Smooth muscle cell (in vitro differentiated cells): Measurements from ENCODE around the gene ZNF862. TPM values are rescaled to one million over a fixed set of nuclear protein-coding genes. Genes with fewer than 3 reads are reported as not detected.

Experiments used
- DNase-seq: peaks from one replicate; lab custom pipeline; 2025; ENCODE audit not compliant: unreplicated experiment; lab: John Stamatoyannopoulos, UW
- H2AFZ ChIP-seq: fragments of 200-600 bp; sonication (generic); 2 replicates; pipeline ENCODE4 v1.6.0; 2016; ENCODE audit warnings: antibody characterized with exemption, low read depth, mild to moderate bottlenecking
- H3F3A ChIP-seq: fragments of 200-600 bp; sonication (generic); 2 replicates; pipeline ENCODE4 v1.6.0; 2017; ENCODE audit warnings: antibody characterized with exemption, low read depth
- H3K27ac ChIP-seq: fragments of 200-600 bp; sonication (generic); 2 replicates; pipeline ENCODE4 v1.5.1; 2016; ENCODE audit warnings: low read depth, mild to moderate bottlenecking
- H3K27me3 ChIP-seq: fragments of 200-600 bp; sonication (generic); 2 replicates; pipeline ENCODE4 v1.6.1; 2016; ENCODE audit warnings: low read depth, mild to moderate bottlenecking
- H3K36me3 ChIP-seq: fragments of 200-600 bp; sonication (generic); 2 replicates; pipeline ENCODE4 v1.5.1; 2016; ENCODE audit warnings: low read depth
- H3K4me1 ChIP-seq: fragments of 200-600 bp; sonication (generic); 2 replicates; pipeline ENCODE4 v1.5.1; 2016; ENCODE audit warnings: low read depth
- H3K4me2 ChIP-seq: fragments of 200-600 bp; sonication (generic); 2 replicates; pipeline ENCODE4 v1.6.0; 2016; ENCODE audit warnings: mild to moderate bottlenecking
- H3K4me3 ChIP-seq: fragments of 200-600 bp; sonication (generic); 2 replicates; pipeline ENCODE4 v1.5.1; 2016; ENCODE audit warnings: mild to moderate bottlenecking
- H3K79me2 ChIP-seq: fragments of 200-600 bp; sonication (generic); 2 replicates; pipeline ENCODE4 v1.6.0; 2016; ENCODE audit warnings: low read depth, mild to moderate bottlenecking
- H3K9ac ChIP-seq: fragments of 200-600 bp; sonication (generic); 2 replicates; pipeline ENCODE4 v1.6.0; 2016; ENCODE audit warnings: low read depth
- H3K9me3 ChIP-seq: fragments of 200-600 bp; sonication (generic); replicated peaks from 2 replicates; pipeline ENCODE4 v1.5.1; 2016; ENCODE audit warnings: low read depth
- H4K20me1 ChIP-seq: fragments of 200-600 bp; sonication (generic); 2 replicates; pipeline ENCODE4 v1.6.0; 2016; ENCODE audit warnings: low read depth
- WGBS: methylation state at CpG from one replicate; pipeline ENCODE4 v1.1.7; 2016; ENCODE audit warnings: low lambda C conversion rate; 5-methylcytosine and 5-hydroxymethylcytosine counted together
- polyA plus RNA-seq: library from polyadenylated mRNA; unstranded; fragments of >200 nt; fragmentation: Nextera tagmentation; extraction: Ambion mirVana; gene quantifications from 2 replicates; pipeline ENCODE4 v1.2.1, GENCODE V29; 2016
- total RNA-seq: library from RNA; depleted of rRNA; stranded (reverse); fragments of >200 nt; gene quantifications from 2 replicates; pipeline ENCODE4 v1.2.3, GENCODE V29; 2014
- TF ChIP-seq, protein P1 (sequence below): fragments of 200-600 bp; sonication (generic); IDR thresholded peaks from 2 replicates; pipeline ENCODE4 v1.5.1; 2017; ENCODE audit warnings: borderline replicate concordance, mild to moderate bottlenecking, antibody characterized with exemption; ENCODE audit not compliant: insufficient read depth, poor library complexity, severe bottlenecking

Gene ZNF862
- total and polyA plus RNA-seq, 2 experiments from 2014 or later = 5.4 to 10.2 TPM

DNA sequence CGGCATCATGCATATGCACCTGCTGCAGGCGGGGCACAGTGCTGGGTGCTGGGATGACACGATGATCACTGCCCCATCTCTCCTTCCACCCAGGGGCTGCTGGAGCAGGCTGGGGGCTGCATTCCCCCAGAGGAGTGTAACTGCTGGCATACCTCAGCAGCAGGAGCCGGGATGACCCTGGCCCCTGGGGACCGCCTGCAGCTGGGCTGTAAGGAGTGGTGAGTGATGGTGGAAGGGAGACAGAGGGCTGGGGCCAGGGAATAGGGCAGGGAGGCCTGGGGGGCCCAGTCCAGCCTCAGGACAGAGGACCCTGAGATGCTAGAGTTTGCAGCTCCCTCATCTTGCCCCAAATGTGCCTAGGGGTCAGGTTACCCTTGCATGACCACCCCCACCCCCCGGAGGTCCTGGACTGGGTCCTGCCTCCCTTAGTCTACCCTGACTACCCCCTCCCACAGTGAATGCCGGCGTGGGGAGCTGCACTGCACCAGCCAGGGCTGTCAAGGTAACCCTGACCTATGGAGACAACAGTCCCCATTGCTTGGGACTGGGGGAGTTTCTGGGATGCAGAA lies 14.5 kb upstream of the ZNF862 start:
- Histone ChIP-seq H3K27ac (no peak overlapping the region), H3K27me3 (no peaks in the 10 kb centered on the region), H3K9ac (no peak overlapping the region), H3K4me1 (no peaks in the 10 kb centered on the region), H3K9me3 (no peaks in the 10 kb centered on the region), H4K20me1 (no peaks in the 10 kb centered on the region), H3K4me3 (no peak overlapping the region), H3K36me3 (no peaks in the 10 kb centered on the region), H3K79me2 (no peaks in the 10 kb centered on the region), H3F3A (no peaks in the 10 kb centered on the region), H3K4me2 (no peak overlapping the region), H2AFZ (no peak overlapping the region)
- TF ChIP-seq, protein P1, sequence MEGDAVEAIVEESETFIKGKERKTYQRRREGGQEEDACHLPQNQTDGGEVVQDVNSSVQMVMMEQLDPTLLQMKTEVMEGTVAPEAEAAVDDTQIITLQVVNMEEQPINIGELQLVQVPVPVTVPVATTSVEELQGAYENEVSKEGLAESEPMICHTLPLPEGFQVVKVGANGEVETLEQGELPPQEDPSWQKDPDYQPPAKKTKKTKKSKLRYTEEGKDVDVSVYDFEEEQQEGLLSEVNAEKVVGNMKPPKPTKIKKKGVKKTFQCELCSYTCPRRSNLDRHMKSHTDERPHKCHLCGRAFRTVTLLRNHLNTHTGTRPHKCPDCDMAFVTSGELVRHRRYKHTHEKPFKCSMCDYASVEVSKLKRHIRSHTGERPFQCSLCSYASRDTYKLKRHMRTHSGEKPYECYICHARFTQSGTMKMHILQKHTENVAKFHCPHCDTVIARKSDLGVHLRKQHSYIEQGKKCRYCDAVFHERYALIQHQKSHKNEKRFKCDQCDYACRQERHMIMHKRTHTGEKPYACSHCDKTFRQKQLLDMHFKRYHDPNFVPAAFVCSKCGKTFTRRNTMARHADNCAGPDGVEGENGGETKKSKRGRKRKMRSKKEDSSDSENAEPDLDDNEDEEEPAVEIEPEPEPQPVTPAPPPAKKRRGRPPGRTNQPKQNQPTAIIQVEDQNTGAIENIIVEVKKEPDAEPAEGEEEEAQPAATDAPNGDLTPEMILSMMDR = no peak
- no peak for DNase-seq
- WGBS = 87% methylated on average over 8 of the region's 8 CpGs

DNA sequence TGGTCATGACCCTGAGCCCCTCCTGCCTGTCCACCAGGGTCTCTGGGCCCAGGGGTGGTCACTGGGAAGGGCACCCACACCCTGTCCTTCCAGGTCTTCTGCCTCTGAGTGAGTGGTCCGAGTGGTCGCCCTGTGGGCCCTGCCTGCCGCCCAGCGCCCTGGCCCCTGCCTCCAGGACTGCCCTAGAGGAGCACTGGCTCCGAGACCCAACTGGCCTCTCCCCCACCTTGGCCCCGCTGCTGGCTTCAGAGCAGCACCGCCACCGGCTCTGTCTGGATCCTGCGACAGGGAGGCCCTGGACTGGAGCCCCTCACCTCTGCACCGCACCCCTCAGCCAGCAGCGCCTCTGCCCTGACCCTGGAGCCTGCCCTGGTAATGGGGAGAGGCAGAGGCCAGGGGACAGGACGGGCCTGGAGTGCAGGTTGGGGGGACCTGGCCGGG lies 13.9 kb upstream of the ZNF862 start:
- no peaks in the 10 kb centered on the region for H3K4me1 ChIP-seq
- H3K4me2 ChIP-seq = no peak overlapping the region
- no peaks in the 10 kb centered on the region for H3F3A ChIP-seq
- DNase-seq = no peak
- H3K27ac ChIP-seq = no peak overlapping the region
- H3K9me3 ChIP-seq = no peaks in the 10 kb centered on the region
- no peaks in the 10 kb centered on the region for H3K79me2 ChIP-seq
- TF ChIP-seq, protein P1 = no peak
- no peaks in the 10 kb centered on the region for H4K20me1 ChIP-seq
- H3K4me3 ChIP-seq = no peak overlapping the region
- no peaks in the 10 kb centered on the region for H3K36me3 ChIP-seq
- H3K9ac ChIP-seq = no peak overlapping the region
- no peaks in the 10 kb centered on the region for H3K27me3 ChIP-seq
- 90% methylated on average over 13 of the region's 13 CpGs for WGBS
- no peak overlapping the region for H2AFZ ChIP-seq

DNA sequence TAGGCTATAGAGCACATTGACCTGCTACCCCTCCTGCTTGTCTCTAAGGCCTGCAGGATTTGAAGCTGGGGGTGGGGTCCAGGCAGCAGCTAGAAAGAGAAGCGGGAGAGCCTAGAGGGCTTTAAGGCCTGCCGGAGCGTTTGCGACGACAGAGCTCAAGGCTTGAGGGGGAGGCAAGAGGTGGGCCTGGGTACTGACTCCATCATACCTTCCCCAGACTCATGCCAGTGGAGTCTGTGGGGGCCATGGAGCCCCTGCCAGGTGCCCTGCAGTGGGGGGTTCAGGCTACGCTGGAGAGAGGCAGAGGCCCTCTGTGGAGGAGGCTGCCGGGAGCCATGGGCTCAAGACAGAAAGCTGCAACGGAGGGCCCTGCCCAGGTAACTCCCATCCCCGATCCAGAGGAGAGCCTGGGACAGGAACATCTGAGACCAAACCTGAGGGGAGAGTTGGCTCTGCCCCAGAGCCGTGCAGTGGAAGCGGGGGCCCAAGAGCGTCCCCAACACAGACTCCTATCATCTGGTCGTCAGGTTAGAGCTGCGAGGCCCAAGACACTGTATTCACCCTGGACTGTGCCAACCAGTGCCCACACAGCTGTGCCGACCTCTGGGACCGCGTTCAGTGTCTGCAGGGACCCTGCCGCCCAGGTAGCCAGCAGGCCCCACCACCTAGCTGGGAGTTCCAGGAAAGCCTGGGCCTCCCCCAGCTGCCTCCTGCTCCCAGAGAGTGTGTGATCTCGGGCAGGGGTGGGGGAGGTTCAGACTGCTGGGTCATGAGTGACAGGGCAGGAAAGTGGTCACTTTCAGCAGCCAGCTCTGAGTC lies 13.2 kb upstream of the ZNF862 start:
- no peak overlapping the region for H2AFZ ChIP-seq
- no peaks in the 10 kb centered on the region for H4K20me1 ChIP-seq
- no peak overlapping the region for H3K4me3 ChIP-seq
- H3K27me3 ChIP-seq = no peaks in the 10 kb centered on the region
- H3K4me1 ChIP-seq = no peaks in the 10 kb centered on the region
- DNase-seq = no peak
- H3K27ac ChIP-seq = no peak overlapping the region
- H3K36me3 ChIP-seq = no peaks in the 10 kb centered on the region
- 89% methylated on average over 19 of the region's 19 CpGs for WGBS
- no peaks in the 10 kb centered on the region for H3K79me2 ChIP-seq
- H3F3A ChIP-seq = no peaks in the 10 kb centered on the region
- H3K9ac ChIP-seq = no peak overlapping the region
- no peaks in the 10 kb centered on the region for H3K9me3 ChIP-seq
- no peak overlapping the region for H3K4me2 ChIP-seq
- TF ChIP-seq, protein P1 = no peak
